GM12892 (cell line): Measurements from ENCODE around the gene LAMTOR5.

ENCODE experiments used
- POLR2A ChIP-seq: IDR thresholded peaks from 2 replicates; pipeline ENCODE4 v1.6.1; 2011; ENCODE audit warnings: low read depth, low read length, control low read depth
- TAF1 ChIP-seq: IDR thresholded peaks from 2 replicates; pipeline ENCODE4 v1.6.1; 2011; ENCODE audit warnings: low read depth, mild to moderate bottlenecking, control low read depth, low read length, borderline replicate concordance

- no peak for TF ChIP-seq TAF1
- no peak for TF ChIP-seq POLR2A
Measured at GRCh38 chr1:110385369-110385768, 22.1 kb downstream of the LAMTOR5 start.
